ENCODE measurements around the gene PUSL1.

Gene PUSL1

DNA sequence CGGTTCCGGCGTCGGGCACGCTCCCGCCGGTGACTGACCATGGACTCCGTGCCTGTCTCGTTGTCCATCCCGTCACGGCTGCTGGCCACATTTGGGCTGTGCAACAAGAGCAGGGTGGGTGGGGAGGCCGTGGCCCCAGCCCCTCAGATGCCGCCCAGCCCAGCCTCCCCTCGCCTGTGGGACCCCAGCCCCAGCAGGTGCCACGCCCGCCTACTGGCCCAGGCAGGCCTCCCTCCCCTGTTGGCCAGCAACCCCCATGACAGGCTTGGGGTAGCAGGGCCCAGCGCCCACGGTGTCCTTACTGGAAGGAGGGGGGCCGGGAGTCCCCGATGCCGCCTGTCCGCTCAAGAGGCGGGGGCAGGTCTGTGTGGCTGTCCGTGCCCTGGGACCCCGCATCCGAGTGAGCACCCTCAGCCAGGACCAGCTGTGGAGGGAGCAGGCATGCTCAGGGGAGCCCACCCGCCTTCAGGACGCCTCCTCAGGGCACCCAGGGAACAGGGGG is 33.7 kb downstream of the PUSL1 start:
- DNase-seq = no peak

DNA sequence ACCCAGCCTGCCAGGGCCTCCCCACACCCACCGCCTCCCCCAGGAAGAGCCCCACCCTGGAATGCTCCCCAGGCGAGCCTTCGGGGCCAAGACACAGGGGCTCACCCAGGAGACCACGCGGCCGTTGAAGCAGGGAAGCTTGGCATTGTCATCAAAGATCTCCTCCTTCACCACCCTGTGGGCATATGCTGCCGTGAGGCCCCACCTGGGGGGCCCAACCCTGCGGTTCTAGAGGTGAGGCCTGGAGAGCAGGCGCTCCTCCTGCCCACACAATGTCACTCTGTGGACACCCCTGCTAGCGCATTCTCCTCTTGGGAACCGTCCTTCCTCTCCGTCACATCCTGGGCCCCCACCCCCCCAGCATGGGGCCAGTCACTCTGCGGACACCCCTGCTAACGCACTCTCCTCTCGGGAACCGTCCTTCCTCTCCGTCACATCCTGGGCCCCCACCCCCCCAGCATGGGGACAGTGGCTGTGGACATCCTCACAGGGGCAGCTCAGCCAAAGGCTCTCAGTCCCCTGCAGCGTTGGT is 34.3 kb downstream of the PUSL1 start:
- no peak for DNase-seq

DNA sequence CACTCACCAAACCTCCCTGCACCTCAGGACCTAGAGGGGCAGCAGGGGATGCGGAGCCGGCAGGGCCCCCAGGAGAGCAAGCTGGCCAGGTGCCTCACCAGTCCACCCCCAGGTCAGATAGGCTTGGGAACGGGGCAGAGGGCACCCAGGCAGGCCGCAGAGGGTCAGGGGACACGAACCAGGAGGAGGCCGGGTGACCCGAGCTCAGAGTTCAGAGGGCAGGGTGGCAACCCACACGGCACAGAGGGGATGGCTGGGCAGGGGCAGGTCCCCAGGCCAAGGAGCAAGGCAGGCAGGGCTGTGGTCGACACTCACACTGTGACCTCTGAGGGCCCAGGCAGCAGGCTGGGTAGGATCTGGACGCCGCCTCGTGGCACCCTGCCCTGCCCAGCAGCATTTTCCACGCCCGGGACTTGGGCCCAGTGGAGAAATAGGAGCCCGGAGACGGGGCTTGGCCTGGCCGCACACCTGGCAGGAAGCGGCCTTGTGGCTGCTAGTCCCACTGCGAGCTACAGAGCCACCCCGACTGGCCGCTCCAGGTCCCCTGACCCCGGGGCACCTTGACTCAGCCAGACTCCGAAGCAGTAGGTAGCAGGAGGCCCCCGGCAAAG is 35.5 kb downstream of the PUSL1 start:
- DNase-seq = no peak

DNA sequence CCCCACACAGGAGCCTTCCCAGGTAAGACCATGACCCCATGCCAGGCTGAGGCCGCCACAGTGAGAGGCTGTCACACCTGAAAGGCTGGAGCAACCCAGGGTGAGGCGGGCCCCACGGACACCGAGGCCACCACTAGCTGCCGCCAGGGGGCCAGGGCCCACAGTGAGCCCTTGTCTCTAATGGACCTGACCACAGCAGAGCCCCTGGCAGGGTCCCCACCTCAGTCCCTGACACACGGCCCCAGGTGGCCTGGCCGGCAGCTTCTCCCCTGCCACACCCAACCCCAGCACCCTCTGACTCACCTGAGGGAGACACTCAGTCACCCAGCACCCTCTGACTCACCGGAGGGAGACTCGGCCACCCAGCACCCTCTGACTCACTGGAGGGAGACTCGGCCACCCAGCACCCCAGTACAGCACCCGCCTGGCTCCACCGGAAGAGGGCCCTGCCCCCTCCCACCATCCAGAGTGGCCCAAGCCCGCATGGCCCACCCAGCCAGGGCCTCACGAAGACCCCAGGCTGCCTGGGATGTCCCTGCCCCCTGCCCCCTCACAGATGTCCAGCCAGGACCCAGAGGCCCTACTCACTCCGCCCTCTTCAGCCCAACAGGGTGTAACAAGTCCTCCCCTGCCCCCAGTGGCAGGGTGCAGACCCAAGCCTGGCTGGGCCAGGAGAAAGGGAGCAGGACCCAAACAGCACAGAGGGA is 36.4 kb downstream of the PUSL1 start:
- no peak for DNase-seq

DNA sequence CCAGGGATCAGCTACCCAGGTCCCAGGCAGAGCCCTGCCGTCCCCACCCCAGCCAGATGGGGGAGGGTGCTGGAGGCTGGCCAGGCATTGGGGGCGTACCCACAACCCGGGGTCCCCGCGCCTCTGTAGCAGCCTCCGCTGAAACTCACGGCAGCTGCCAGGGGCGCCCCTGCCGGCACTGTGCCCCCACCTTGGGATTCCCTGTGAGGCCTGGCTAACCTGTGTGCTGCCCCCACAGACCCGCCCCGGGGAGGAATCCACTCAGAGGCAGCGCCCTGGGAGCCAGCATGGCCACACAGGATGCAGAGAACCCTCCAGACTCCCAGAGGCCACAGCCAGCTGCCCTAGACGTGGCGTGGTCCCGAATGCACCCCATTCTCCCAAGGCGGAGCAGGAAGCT is 37.0 kb downstream of the PUSL1 start:
- no peak for DNase-seq

DNA sequence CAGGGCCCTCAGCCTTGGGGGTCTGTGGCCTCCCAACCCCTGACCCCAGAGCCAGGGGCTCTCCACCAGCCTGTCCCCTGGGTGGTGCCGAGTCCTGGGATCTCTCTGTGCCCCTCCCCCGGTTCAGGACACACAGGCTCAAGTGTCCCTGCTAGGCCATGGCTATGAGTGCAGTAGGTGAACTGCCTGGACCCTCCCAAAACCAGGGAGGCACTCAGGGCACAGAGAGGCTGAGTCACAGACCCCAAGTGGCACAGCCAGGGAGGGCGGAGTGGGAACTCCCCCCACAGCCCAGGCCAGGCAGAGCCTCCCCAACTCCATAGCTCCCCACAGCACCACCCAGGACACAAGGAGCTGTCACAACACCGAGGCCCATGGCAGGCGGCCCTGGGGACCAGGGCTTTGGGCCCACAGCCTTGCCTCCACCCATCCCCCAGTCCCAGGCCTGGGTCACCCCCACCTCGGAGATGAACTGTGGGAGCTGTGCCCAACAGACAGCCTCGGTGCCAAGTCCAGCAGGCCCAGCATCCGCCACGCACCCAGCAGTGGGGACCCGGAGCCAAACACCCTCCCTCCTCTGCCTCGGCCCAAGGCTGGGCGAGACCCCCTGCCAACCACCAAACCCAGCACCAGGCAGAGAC is 37.6 kb downstream of the PUSL1 start:
- no peak for DNase-seq

DNA sequence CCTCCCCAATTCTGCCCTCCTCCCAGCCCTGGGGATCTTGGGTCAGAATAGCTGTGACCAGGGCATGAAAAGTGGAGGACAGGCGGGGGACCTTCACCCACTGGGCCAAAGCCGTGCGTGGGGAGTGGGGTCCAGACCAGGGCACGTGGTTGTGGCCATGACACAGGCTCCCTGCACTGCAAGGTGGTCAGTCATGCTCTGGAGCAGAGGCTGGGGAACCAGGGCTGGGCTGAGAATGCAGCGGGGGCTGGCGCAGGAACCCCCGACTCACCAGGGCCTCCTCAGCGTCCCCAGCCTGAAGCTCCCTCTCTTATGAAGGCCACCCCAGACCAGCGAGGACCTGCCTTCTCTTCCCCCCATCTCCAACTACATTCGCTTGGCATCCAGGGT is 38.1 kb downstream of the PUSL1 start:
- DNase-seq = no peak

DNA sequence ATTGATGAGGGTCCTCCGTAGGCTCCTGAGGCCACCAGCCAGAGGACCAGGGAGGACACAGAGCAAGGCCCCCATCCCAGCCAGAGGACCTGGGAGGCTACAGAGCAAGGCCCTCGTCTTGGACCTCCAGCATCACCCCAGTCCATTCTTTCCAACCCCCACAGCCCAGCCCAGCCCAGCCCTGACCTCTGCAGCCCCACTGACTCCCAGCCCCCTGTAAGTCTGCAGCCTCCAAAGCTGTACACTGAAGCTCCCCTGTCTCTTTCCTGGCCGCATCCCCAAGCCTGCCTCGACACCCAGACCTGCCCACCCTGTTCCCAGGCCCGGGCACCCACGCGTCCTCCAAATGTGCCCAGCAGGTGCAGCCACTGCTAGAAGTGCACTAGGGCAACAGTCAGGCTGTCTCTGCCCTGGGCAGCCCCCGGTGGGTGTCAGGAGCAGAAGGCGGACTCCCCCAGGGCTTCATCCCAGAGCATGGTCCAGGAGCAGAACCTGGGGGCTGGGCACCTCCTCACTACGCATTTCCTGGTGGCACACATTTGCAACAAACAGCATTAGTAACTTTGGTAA is 38.7 kb downstream of the PUSL1 start:
- no peak for DNase-seq

DNA sequence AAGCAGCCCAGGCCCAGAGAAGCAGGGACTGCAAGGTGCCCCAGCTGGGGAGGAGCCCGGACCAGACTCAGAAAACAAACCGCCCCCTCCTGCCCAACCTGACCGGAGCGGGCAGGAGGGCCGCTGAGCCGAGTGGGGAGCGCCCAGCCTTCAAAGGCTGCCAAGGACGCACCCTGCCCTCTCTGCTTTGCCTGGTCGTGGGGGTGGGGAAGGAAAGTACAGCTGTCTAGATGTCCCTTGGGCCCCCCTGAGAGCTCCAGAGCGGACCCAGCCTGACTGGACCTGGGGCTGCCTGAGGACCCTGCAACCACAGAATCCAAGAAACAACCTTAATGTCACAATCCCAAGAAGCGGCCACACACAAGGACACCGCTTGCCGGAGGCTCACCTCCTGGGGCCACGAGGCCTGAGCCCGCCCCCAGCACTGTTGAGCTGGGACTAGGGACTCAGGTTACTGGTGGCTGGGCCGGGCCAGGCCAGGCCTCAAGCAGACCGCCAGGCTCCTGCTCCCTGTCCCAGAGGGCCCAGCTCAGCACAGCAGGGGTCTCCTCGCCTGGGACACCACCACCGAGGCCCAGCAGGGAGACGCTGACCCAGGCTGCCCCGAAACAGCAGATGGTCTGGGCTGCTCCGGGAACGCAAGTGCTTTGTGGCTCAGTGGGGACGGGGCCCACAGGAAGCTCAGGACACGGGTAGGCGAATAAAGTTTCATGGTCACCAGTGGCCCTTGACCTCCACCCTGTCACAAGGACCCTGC is 39.4 kb downstream of the PUSL1 start:
- no peak for DNase-seq

DNA sequence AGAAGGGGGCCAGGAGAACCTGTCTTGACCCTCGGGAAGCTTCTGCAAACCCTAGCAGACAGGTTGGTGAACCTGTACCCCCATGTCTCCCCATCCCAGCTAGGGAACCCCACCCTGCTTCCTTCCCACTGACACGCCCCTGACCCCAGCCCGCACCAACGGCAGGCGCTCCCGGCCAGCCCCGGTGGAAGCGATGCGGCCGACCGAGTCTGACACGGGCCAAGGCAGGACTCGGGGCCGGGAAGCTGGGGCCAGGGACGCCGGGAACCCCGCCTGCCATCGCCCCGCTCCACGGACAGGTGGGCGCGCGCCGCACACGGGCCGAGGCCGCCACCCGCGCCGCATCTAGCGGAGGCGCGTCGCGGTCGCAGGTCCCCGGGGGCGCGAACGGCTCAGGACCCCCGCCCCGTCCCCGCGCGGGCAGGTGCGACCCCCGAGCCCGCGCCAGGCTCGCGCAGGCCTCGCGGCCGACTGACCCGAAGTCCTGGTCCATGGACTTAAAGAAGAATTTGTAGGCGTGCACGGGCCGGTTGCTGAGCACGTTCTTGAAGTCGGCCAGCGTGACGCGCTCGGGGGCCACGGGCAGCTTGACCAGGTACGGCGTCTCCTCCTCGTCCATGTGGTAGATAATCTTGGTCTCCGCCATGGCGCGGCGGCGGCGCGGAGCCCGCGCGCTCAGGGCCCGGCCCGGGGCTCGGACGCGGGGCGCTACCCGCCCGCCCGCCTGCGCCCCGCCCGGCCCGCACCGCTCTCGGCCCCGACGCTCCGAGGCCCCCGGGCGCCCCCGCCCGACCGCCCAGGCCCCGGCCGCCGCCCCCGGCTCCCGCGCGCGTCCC is 40.2 kb downstream of the PUSL1 start:
- DNase-seq = no peak

DNA sequence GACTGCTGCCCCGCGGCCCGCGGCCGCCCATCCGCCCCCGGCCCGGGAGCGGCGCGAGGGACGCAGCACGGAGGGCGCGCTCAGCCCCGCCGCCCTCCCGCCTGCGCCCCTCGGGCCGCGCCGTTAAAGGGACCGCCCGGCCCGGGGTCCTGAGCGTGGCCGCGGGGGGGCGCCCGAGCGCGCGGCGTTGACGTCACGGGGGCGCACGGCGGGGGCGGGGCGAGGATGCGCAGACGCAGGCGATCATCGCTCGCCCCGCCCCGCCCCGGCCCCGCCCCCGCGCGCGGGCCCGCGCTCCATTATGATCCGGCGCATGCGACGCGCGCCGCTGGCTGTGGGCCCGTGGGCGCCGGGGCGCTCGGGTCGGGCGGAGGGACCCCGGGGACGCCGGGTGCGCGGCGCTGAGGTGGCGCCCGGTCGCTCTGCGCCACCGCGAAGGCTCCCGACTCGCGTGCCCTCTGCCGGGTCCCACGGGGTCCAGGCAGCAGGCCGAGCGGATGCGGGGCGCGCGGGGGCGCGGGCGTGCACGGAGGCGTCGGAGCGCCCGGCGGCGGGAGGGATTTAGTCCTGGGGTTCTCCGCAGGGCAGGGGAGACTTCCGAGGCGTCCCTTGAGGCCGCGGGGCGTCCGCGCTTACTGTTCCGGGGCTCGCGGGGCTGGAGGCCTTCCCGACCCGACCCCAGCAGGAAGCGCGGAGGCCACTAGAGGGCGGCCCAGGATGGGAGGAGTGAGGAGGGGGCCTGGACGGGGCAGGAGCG is 41.0 kb downstream of the PUSL1 start, which contains the start of gene DVL1:
DVL1 (minus strand) TSS at position 163 of the 757 bp plus-strand sequence. CDS start 353 bp downstream, outside the sequence.
- peak; percentile 73 to 74 for DNase-seq

DNA sequence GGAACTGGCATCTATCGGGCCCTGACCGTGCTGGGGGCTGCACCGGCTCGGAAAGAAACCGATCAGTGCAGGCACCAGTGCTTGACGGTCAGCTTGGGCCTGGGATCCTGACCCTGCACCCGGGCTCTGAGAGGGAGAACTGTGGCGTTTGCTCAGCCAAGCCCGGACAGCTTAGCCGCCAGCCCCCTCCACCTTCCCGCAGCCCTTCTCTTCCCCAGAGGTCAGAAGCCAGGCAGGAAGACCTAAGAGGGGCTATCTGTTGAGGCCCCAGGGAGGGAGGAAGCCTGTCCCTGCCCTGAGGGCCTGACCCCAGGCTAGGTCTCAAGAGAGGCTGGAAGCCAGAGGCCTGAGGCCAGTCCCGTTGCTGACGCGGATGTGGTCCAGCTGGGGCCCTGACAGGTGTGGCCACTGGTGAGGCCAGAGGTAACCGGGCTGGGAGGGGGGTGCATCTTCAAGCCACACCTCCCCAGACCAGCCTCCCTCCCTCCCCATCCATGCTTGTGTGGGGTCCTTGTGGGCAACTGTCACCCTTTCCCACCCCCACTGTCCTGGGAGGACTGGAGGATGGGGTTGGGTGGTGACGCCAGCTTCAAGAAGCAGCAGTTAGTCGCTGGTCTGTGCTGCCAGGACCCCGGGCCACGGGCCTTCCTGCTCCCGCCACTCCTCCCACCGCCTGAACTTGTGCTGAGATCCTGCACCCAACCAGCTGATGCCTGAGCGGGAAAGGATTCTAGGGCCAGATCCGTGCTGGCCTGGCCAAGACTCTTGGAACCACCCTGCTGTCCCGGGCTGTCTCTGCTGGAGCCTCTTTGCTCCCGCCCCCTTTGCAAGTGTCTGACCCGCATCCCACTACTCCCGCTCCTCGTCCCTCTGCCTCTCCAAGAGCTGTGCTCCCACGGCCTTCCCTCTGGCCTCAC is 43.4 kb downstream of the PUSL1 start:
- DNase-seq = no peak

DNA sequence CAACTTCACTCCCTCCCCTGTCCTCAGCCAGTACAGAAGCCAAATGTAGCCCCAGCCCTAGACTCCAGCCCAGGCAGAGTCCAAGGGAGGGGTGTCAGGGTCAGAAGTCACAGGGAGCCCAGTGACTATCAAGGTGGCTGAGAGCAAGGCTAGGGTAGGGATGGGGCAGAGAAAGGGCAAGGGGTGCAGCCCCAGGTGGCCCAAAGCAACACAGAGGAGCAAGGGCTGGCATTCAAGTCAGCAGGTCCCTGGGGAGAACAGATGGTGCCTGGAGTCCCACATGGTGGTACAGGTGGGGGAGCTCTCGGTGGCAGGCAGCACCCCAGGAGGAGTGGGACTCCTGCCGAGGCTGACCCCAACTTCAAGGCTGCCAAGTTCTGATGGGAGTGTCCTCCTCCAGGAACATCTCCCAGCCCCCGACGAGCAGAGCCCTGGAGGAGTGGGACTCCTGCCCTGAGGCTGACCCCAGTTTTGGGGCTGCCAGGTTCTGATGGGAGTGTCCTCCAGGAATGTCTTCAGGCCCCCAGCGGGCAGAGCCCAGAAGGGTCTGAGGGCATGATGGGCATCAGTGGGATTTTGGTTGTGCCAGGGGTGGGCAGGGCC is 44.5 kb downstream of the PUSL1 start:
- no peak for DNase-seq

DNA sequence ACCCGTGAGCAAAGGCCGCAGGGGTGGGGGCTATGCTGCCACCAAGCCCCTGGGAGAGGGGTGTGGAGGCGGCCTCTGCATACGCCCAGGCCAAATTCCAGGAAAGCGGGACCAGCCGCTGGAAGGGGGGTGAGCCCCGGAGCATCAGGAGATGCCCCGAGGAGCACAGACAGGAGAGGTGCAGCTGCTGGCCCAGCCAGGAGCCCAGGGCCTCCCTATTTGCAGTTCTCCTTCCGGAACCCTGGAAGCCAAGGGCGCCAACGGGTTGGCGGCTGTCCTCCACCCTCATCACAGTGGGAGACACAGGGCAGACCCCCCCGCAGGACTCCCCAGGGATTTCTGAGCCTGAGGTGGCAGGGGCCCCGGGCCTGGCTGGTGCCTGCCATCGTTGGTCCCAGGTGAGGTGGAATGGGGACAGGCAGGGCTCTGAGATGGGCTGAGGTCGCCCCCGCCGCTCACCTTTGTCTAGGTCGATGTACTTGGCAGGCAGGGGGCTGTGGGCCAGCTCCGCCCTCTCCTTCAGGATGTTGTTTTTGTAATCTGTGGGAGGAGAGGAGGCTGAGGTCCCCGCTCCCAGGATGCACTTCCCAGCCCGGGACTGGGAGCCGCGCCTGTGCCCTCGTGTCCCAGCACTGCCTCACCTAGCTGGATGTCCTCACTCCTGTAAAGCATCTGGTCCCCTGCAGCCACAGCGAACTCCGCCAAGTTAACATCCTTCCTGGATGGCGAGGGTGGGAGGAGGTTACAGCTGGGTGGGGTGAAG is 45.2 kb downstream of the PUSL1 start:
- no peak for DNase-seq

DNA sequence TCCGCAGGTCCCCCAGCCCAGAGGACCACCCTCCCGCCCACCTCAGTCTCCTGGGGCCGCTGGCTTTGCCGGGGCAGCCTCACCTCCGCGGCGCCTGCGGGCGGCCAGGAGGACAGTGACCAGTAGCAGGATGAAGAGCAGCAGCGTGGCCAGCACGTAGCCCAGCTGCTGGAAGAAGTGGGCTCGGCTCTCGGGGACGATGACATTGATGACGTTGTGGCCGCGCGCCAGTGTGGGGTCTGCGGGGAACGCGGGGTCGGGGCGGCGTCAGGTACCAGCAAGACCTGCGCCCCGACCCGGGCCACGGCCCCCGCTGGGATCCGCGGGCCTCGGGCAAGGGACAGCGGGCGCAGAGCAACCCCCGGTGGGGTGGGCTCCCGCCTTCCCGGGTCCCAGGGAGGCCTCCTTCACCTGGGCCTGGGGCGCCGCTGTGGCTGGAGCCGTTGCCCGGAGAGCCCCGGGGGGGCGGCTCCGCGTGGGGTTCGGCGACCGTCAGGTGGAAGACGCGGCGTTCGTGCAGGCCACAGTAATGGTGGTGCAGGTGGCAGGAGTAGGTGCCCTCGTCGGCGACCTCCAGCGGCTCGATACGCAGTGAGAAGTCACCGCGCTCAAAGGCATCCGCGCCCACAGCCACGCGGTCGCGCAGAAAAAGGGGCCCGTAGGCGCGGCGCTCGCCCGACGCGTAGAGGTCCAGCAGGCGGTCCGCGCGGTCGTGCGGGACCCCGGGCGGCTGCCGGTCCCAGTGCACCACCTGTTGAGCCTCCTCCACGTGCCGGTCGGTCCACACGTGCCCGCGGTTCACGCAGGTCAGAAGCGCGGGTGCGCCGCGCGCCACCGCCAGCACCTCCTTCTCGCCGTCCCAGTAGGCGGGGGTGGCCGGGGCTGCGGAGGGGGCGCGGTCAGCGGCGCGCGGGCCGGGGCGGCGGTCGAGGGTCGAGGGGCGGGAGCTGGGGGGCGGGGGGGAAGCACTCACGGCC is 46.2 kb downstream of the PUSL1 start:
- DNase-seq = no peak

DNA sequence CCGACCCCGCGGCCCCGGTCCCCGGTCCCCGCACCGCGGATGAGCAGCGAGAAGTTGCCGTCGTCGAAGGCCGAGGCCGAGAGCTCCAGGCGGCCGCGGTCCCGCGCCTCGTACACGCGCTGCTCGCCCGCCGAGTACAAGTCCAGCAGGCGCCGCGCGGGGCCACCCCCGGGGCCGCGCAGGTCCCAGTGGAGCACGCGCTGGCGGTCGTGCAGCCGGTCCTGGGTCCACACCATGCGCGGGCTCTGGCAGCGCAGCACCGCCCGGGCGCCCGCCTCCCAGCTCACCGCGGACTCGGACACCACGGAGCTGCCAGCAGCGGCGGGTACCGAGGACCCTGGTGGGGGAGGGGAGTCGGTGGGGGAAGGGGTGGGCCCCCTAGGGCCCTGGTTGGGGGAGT is 47.0 kb downstream of the PUSL1 start:
- DNase-seq = no peak

DNA sequence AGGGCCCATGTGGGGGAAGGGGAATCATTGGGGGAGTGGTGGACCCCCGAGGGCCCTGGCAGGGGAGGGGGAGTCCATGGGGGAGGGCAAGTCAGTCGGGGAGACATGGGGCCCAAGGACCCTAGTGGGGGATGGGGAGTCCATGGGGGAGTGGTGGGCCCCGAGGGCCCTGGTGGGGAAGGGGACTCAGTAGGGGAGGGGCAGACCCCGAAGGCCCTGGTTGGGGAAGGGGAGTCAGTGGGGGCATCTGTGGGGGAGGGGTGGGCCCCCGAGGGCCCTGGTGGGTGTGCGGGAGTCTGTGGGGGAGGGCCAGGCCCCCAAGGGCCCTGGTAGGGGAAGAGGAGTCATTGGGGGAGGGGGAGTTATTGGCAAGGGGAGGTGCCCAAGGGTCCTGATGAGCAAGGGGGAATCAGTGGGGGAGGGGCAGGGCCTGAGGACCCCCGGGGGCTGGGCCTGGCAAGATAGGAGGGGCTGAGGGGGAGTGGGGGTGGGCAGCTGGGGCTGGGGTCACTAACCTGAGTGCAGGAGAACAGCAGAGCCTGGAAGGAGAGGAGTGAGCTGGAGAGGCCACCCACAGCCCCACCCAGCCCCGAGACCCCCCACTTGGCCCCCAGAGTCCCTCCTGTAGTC is 47.9 kb downstream of the PUSL1 start:
- no peak for DNase-seq

All from CD4-positive, alpha-beta T cell treated with Interleukin-4 for 1 hour (primary cell).